Nephron (organoid): ENCODE results near the gene SGO1.

Experiments used
- H3K27ac Mint-ChIP-seq, 3 experiments: 2 replicates each; pipeline ENCODE4 v1.8.0; 2020; ENCODE audit warnings: mixed read lengths in 3 of 3, mild to moderate bottlenecking in 2 of 3, moderate library complexity in 1 of 3
- H3K27me3 Mint-ChIP-seq: 2 replicates; pipeline ENCODE4 v1.8.0; 2021; ENCODE audit warnings: low read depth, mild to moderate bottlenecking, moderate library complexity, mixed read lengths
- H3K36me3 Mint-ChIP-seq: 2 replicates; pipeline ENCODE4 v1.8.0; 2020; ENCODE audit warnings: low read depth, mixed read lengths
- H3K4me1 Mint-ChIP-seq: 2 replicates; pipeline ENCODE4 v1.8.0; 2020; ENCODE audit warnings: mixed read lengths
- H3K4me3 Mint-ChIP-seq, 3 experiments: 2 replicates each; pipeline ENCODE4 v1.8.0; 2020; ENCODE audit warnings: mild to moderate bottlenecking in 3 of 3, mixed read lengths in 3 of 3, moderate library complexity in 2 of 3
- H3K9me3 Mint-ChIP-seq: 2 replicates; pipeline ENCODE4 v1.8.0; 2020; ENCODE audit warnings: mixed read lengths
- TF ChIP-seq, protein P1 (sequence below), 3 experiments: fragments of 200-600 bp; sonication (generic); IDR thresholded peaks; one replicate each; pipeline ENCODE4 v1.5.0; 2021; ENCODE audit warnings: antibody characterized with exemption in 3 of 3; ENCODE audit not compliant: unreplicated experiment in 3 of 3

The SGO1 gene

DNA sequence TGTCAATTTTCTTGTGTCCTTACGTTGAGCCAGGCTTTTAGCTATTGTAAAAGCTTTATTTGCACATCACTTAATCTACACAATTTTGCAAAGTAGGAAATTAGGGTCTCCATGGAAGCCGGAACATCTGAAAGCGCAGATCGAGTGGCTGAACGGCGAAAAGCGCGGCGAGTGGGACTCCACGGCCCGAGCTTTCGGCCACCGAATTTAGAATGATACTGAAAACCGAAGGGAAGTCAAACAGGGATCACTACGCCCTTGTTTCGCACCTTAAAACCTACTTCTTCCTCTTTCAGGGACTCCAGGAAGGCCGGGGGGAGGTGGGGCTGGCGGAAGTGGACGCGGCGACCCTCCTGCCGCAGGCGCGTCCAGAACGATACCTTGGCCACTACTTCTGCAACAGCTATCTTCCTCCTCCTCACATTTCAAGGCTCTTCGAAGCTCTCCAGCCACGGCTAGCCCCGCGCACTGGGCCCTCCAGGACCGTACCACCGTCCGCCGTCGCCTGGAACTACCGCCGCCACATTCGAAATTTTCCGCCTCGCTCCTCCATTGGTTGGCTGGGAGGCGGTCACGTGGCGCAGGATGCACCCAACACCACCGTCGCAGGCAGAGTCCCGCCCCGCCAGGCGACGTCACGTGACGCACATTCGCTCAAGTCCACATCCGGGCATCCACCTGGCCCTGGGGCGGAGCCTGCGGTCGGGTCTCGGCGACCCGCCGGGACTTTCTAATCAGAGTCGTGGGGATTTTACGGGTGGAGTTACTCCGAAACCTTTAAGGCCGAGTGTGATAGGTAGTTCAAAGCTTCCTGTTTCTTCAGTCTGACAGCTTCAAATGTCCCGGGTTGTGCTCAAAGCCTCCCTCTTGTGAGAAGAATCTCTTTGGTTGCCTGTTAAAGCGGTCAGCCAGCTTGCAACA is at the start of gene SGO1:
SGO1 (minus strand) TSS at position 528 of the 921 bp plus-strand sequence. CDS start 2,179 bp downstream, outside the sequence.
- no peaks in the 10 kb centered on the region for H3K27me3 Mint-ChIP-seq
- no peak within 1 kb of the TSS for H3K4me3 Mint-ChIP-seq
- H3K4me1 Mint-ChIP-seq: no peaks in the 10 kb centered on the region
- no peak within 1 kb of the TSS for H3K27ac Mint-ChIP-seq
- no peaks in the 10 kb centered on the region for H3K9me3 Mint-ChIP-seq
- H3K36me3 Mint-ChIP-seq: no peaks in the 10 kb centered on the region
- TF ChIP-seq, protein P1, sequence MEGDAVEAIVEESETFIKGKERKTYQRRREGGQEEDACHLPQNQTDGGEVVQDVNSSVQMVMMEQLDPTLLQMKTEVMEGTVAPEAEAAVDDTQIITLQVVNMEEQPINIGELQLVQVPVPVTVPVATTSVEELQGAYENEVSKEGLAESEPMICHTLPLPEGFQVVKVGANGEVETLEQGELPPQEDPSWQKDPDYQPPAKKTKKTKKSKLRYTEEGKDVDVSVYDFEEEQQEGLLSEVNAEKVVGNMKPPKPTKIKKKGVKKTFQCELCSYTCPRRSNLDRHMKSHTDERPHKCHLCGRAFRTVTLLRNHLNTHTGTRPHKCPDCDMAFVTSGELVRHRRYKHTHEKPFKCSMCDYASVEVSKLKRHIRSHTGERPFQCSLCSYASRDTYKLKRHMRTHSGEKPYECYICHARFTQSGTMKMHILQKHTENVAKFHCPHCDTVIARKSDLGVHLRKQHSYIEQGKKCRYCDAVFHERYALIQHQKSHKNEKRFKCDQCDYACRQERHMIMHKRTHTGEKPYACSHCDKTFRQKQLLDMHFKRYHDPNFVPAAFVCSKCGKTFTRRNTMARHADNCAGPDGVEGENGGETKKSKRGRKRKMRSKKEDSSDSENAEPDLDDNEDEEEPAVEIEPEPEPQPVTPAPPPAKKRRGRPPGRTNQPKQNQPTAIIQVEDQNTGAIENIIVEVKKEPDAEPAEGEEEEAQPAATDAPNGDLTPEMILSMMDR (IDR thresholded peaks at IDR 0.05; ENCODE audit: unreplicated experiment in 3 of 3): no peak

- Mint-ChIP-seq H3K4me3 (no peak overlapping the region), H3K9me3 (no peaks in the 10 kb centered on the region), H3K36me3 (no peaks in the 10 kb centered on the region), H3K4me1 (peaks cover 11% of the 10 kb centered on the region), H3K27ac (no peak overlapping the region), H3K27me3 (no peaks in the 10 kb centered on the region)
- TF ChIP-seq, protein P1 (IDR thresholded peaks at IDR 0.05; ENCODE audit: unreplicated experiment in 3 of 3): no peak
Measured at GRCh38 chr3:20235796-20236195, 49.8 kb upstream of the SGO1 start.

GRCh38 chr3:20232906-20233780 is 47.1 kb upstream of the SGO1 start:
- H3K9me3 Mint-ChIP-seq: no peaks in the 10 kb centered on the region
- H3K36me3 Mint-ChIP-seq: no peaks in the 10 kb centered on the region
- no peaks in the 10 kb centered on the region for H3K27me3 Mint-ChIP-seq
- peaks cover 11% of the 10 kb centered on the region for H3K4me1 Mint-ChIP-seq
- H3K27ac Mint-ChIP-seq: peak overlapping the region; percentile 45 to 84 (median 54)
- TF ChIP-seq, protein P1 (IDR thresholded peaks at IDR 0.05; ENCODE audit: unreplicated experiment in 3 of 3): no peak
- no peak overlapping the region for H3K4me3 Mint-ChIP-seq

- Mint-ChIP-seq H3K36me3 (no peaks in the 10 kb centered on the region), H3K9me3 (no peaks in the 10 kb centered on the region)
Measured at GRCh38 chr3:20230954-20231353, 44.9 kb upstream of the SGO1 start.

GRCh38 chr3:20225769-20226168 is 39.8 kb upstream of the SGO1 start:
- TF ChIP-seq, protein P1 (IDR thresholded peaks at IDR 0.05; ENCODE audit: unreplicated experiment in 3 of 3): peak; percentile 52 to 64 (median 63)
- H3K27ac Mint-ChIP-seq: peak overlapping the region in 1 of 3 experiments; percentile 50
- H3K36me3 Mint-ChIP-seq: no peaks in the 10 kb centered on the region
- no peaks in the 10 kb centered on the region for H3K4me1 Mint-ChIP-seq
- H3K9me3 Mint-ChIP-seq: peaks cover 3% of the 10 kb centered on the region
- H3K4me3 Mint-ChIP-seq: no peak overlapping the region
- no peaks in the 10 kb centered on the region for H3K27me3 Mint-ChIP-seq

More at GRCh38 chr3:20230954-20231353, 44.9 kb upstream of the SGO1 start:
- TF ChIP-seq, protein P1 (IDR thresholded peaks at IDR 0.05; ENCODE audit: unreplicated experiment in 3 of 3): no peak
- peaks cover 11% of the 10 kb centered on the region for H3K4me1 Mint-ChIP-seq
- peak overlapping the region in 1 of 3 experiments; percentile 11 for H3K27ac Mint-ChIP-seq
- H3K4me3 Mint-ChIP-seq: no peak overlapping the region
- H3K27me3 Mint-ChIP-seq: no peaks in the 10 kb centered on the region
